ENCODE data around the gene CLMP. TPM values are rescaled to one million over a fixed set of nuclear protein-coding genes. Genes with fewer than 3 reads are reported as not detected.

The CLMP gene
- polyA plus RNA-seq, 2 donors: 2.9 to 4.2 TPM

GRCh38 chr11:123174196-123175183, 20.6 kb downstream of the CLMP start:
- H3K4me3 ChIP-seq (ENCODE audit: low read depth in 1 of 2, low read length in 2 of 2): no peak overlapping the region
- no peaks in the 10 kb centered on the region for H3K36me3 ChIP-seq (ENCODE audit: control insufficient read depth in 2 of 2, insufficient read depth in 2 of 2, low read length in 1 of 2)
- no peaks in the 10 kb centered on the region for H3K4me1 ChIP-seq (ENCODE audit: control insufficient read depth in 2 of 2, insufficient read depth in 2 of 2, low read length in 1 of 2)
- peak overlapping the region; percentile 57 to 64 for H3K27ac ChIP-seq (ENCODE audit: low read depth in 2 of 2, low read length in 1 of 2)
- 40 to 63% methylated on average over 7 of the region's 7 CpGs for WGBS, 2 donors
- H3K27me3 ChIP-seq (ENCODE audit: control insufficient read depth in 1 of 2, insufficient read depth in 2 of 2, low read length in 2 of 2): no peaks in the 10 kb centered on the region
- H3K9me3 ChIP-seq (ENCODE audit: control insufficient read depth in 2 of 2, insufficient read depth in 1 of 2, low read depth in 1 of 2, low read length in 1 of 2): no peaks in the 10 kb centered on the region

GRCh38 chr11:123173856-123174186, 21.2 kb downstream of the CLMP start:
- Histone ChIP-seq H3K27ac (ENCODE audit: low read depth in 2 of 2, low read length in 1 of 2) (peak overlapping the region in 1 of 2 donors; percentile 16), H3K27me3 (ENCODE audit: control insufficient read depth in 1 of 2, insufficient read depth in 2 of 2, low read length in 2 of 2) (no peaks in the 10 kb centered on the region)
- 95 to 96% methylated on average over 3 of the region's 3 CpGs for WGBS, 2 donors

GRCh38 chr11:123173040-123173855, 21.8 kb downstream of the CLMP start:
- Histone ChIP-seq H3K4me1 (ENCODE audit: control insufficient read depth in 2 of 2, insufficient read depth in 2 of 2, low read length in 1 of 2) (no peaks in the 10 kb centered on the region), H3K9me3 (ENCODE audit: control insufficient read depth in 2 of 2, insufficient read depth in 1 of 2, low read depth in 1 of 2, low read length in 1 of 2) (no peaks in the 10 kb centered on the region), H3K4me3 (ENCODE audit: low read depth in 1 of 2, low read length in 2 of 2) (no peak overlapping the region), H3K27ac (ENCODE audit: low read depth in 2 of 2, low read length in 1 of 2) (no peak overlapping the region), H3K36me3 (ENCODE audit: control insufficient read depth in 2 of 2, insufficient read depth in 2 of 2, low read length in 1 of 2) (no peaks in the 10 kb centered on the region), H3K27me3 (ENCODE audit: control insufficient read depth in 1 of 2, insufficient read depth in 2 of 2, low read length in 2 of 2) (no peaks in the 10 kb centered on the region)
- WGBS, 2 donors: 66 to 67% methylated on average over 4 of the region's 4 CpGs

More at GRCh38 chr11:123173856-123174186, 21.2 kb downstream of the CLMP start:
- Histone ChIP-seq H3K4me1 (ENCODE audit: control insufficient read depth in 2 of 2, insufficient read depth in 2 of 2, low read length in 1 of 2) (no peaks in the 10 kb centered on the region), H3K36me3 (ENCODE audit: control insufficient read depth in 2 of 2, insufficient read depth in 2 of 2, low read length in 1 of 2) (no peaks in the 10 kb centered on the region), H3K4me3 (ENCODE audit: low read depth in 1 of 2, low read length in 2 of 2) (no peak overlapping the region), H3K9me3 (ENCODE audit: control insufficient read depth in 2 of 2, insufficient read depth in 1 of 2, low read depth in 1 of 2, low read length in 1 of 2) (no peaks in the 10 kb centered on the region)

- no peak overlapping the region for H3K4me3 ChIP-seq (ENCODE audit: low read depth in 1 of 2, low read length in 2 of 2)
- 82 to 87% methylated on average over 3 of the region's 3 CpGs for WGBS, 2 donors
- H3K36me3 ChIP-seq (ENCODE audit: control insufficient read depth in 2 of 2, insufficient read depth in 2 of 2, low read length in 1 of 2): no peaks in the 10 kb centered on the region
Measured at GRCh38 chr11:123170929-123171328, 24.1 kb downstream of the CLMP start.

GRCh38 chr11:123169821-123170220, 25.2 kb downstream of the CLMP start:
- no peaks in the 10 kb centered on the region for H3K27me3 ChIP-seq (ENCODE audit: control insufficient read depth in 1 of 2, insufficient read depth in 2 of 2, low read length in 2 of 2)
- no peak overlapping the region for H3K4me3 ChIP-seq (ENCODE audit: low read depth in 1 of 2, low read length in 2 of 2)
- H3K9me3 ChIP-seq (ENCODE audit: control insufficient read depth in 2 of 2, insufficient read depth in 1 of 2, low read depth in 1 of 2, low read length in 1 of 2): no peaks in the 10 kb centered on the region
- H3K36me3 ChIP-seq (ENCODE audit: control insufficient read depth in 2 of 2, insufficient read depth in 2 of 2, low read length in 1 of 2): no peaks in the 10 kb centered on the region
- WGBS, 2 donors: 78 to 95% methylated on average over 3 of the region's 3 CpGs
- no peaks in the 10 kb centered on the region for H3K4me1 ChIP-seq (ENCODE audit: control insufficient read depth in 2 of 2, insufficient read depth in 2 of 2, low read length in 1 of 2)
- no peak overlapping the region for H3K27ac ChIP-seq (ENCODE audit: low read depth in 2 of 2, low read length in 1 of 2)

More at GRCh38 chr11:123170929-123171328, 24.1 kb downstream of the CLMP start:
- no peak overlapping the region for H3K27ac ChIP-seq (ENCODE audit: low read depth in 2 of 2, low read length in 1 of 2)
- no peaks in the 10 kb centered on the region for H3K4me1 ChIP-seq (ENCODE audit: control insufficient read depth in 2 of 2, insufficient read depth in 2 of 2, low read length in 1 of 2)
- H3K9me3 ChIP-seq (ENCODE audit: control insufficient read depth in 2 of 2, insufficient read depth in 1 of 2, low read depth in 1 of 2, low read length in 1 of 2): no peaks in the 10 kb centered on the region
- no peaks in the 10 kb centered on the region for H3K27me3 ChIP-seq (ENCODE audit: control insufficient read depth in 1 of 2, insufficient read depth in 2 of 2, low read length in 2 of 2)

GRCh38 chr11:123168955-123169484, 26.0 kb downstream of the CLMP start:
- no peak overlapping the region for H3K27ac ChIP-seq (ENCODE audit: low read depth in 2 of 2, low read length in 1 of 2)
- 71 to 72% methylated on average over 3 of the region's 3 CpGs for WGBS, 2 donors
- no peaks in the 10 kb centered on the region for H3K4me1 ChIP-seq (ENCODE audit: control insufficient read depth in 2 of 2, insufficient read depth in 2 of 2, low read length in 1 of 2)

GRCh38 chr11:123168241-123168640, 26.8 kb downstream of the CLMP start:
- Histone ChIP-seq H3K4me3 (ENCODE audit: low read depth in 1 of 2, low read length in 2 of 2) (no peak overlapping the region), H3K36me3 (ENCODE audit: control insufficient read depth in 2 of 2, insufficient read depth in 2 of 2, low read length in 1 of 2) (no peaks in the 10 kb centered on the region), H3K4me1 (ENCODE audit: control insufficient read depth in 2 of 2, insufficient read depth in 2 of 2, low read length in 1 of 2) (no peaks in the 10 kb centered on the region), H3K27me3 (ENCODE audit: control insufficient read depth in 1 of 2, insufficient read depth in 2 of 2, low read length in 2 of 2) (no peaks in the 10 kb centered on the region), H3K9me3 (ENCODE audit: control insufficient read depth in 2 of 2, insufficient read depth in 1 of 2, low read depth in 1 of 2, low read length in 1 of 2) (no peaks in the 10 kb centered on the region), H3K27ac (ENCODE audit: low read depth in 2 of 2, low read length in 1 of 2) (no peak overlapping the region)
- 85 to 89% methylated on average over 5 of the region's 5 CpGs for WGBS, 2 donors

More at GRCh38 chr11:123168955-123169484, 26.0 kb downstream of the CLMP start:
- H3K36me3 ChIP-seq (ENCODE audit: control insufficient read depth in 2 of 2, insufficient read depth in 2 of 2, low read length in 1 of 2): no peaks in the 10 kb centered on the region
- no peaks in the 10 kb centered on the region for H3K9me3 ChIP-seq (ENCODE audit: control insufficient read depth in 2 of 2, insufficient read depth in 1 of 2, low read depth in 1 of 2, low read length in 1 of 2)
- no peaks in the 10 kb centered on the region for H3K27me3 ChIP-seq (ENCODE audit: control insufficient read depth in 1 of 2, insufficient read depth in 2 of 2, low read length in 2 of 2)
- H3K4me3 ChIP-seq (ENCODE audit: low read depth in 1 of 2, low read length in 2 of 2): no peak overlapping the region

GRCh38 chr11:123166071-123166559, 28.9 kb downstream of the CLMP start:
- Histone ChIP-seq H3K27ac (ENCODE audit: low read depth in 2 of 2, low read length in 1 of 2) (peak overlapping the region in 1 of 2 donors; percentile 3), H3K36me3 (ENCODE audit: control insufficient read depth in 2 of 2, insufficient read depth in 2 of 2, low read length in 1 of 2) (no peaks in the 10 kb centered on the region), H3K4me3 (ENCODE audit: low read depth in 1 of 2, low read length in 2 of 2) (no peak overlapping the region), H3K27me3 (ENCODE audit: control insufficient read depth in 1 of 2, insufficient read depth in 2 of 2, low read length in 2 of 2) (no peaks in the 10 kb centered on the region), H3K9me3 (ENCODE audit: control insufficient read depth in 2 of 2, insufficient read depth in 1 of 2, low read depth in 1 of 2, low read length in 1 of 2) (no peaks in the 10 kb centered on the region), H3K4me1 (ENCODE audit: control insufficient read depth in 2 of 2, insufficient read depth in 2 of 2, low read length in 1 of 2) (no peaks in the 10 kb centered on the region)
- 42 to 47% methylated on average over 10 of the region's 10 CpGs for WGBS, 2 donors

GRCh38 chr11:123164732-123165450, 30.2 kb downstream of the CLMP start:
- Histone ChIP-seq H3K4me1 (ENCODE audit: control insufficient read depth in 2 of 2, insufficient read depth in 2 of 2, low read length in 1 of 2) (no peaks in the 10 kb centered on the region), H3K36me3 (ENCODE audit: control insufficient read depth in 2 of 2, insufficient read depth in 2 of 2, low read length in 1 of 2) (no peaks in the 10 kb centered on the region), H3K4me3 (ENCODE audit: low read depth in 1 of 2, low read length in 2 of 2) (no peak overlapping the region), H3K9me3 (ENCODE audit: control insufficient read depth in 2 of 2, insufficient read depth in 1 of 2, low read depth in 1 of 2, low read length in 1 of 2) (no peaks in the 10 kb centered on the region), H3K27me3 (ENCODE audit: control insufficient read depth in 1 of 2, insufficient read depth in 2 of 2, low read length in 2 of 2) (no peaks in the 10 kb centered on the region), H3K27ac (ENCODE audit: low read depth in 2 of 2, low read length in 1 of 2) (no peak overlapping the region)
- WGBS, 2 donors: 86 to 89% methylated on average over 7 of the region's 7 CpGs
